Hepatocyte (in vitro differentiated cells): ENCODE results near the gene TNS3. TPM values are rescaled to one million over a fixed set of nuclear protein-coding genes. Genes with fewer than 3 reads are reported as not detected.

ENCODE experiments used
- DNase-seq: peaks from one replicate; pipeline ENCODE4 v3.0.0-alpha.2; 2016; ENCODE audit warnings: low spot score
- H2AFZ ChIP-seq: fragments of 200-600 bp; sonication (generic); 2 replicates; pipeline ENCODE4 v1.6.0; 2016; ENCODE audit warnings: antibody characterized with exemption, mild to moderate bottlenecking
- H3K27ac ChIP-seq: fragments of 200-600 bp; sonication (generic); 2 replicates; pipeline ENCODE4 v1.5.1; 2016; ENCODE audit warnings: mild to moderate bottlenecking
- H3K27me3 ChIP-seq: fragments of 200-600 bp; sonication (generic); 2 replicates; pipeline ENCODE4 v1.6.1; 2016
- H3K36me3 ChIP-seq: fragments of 200-600 bp; sonication (generic); replicated peaks from 2 replicates; pipeline ENCODE4 v1.5.1; 2016; ENCODE audit warnings: low read depth; ENCODE audit not compliant: insufficient read depth
- H3K4me1 ChIP-seq: fragments of 200-600 bp; sonication (generic); 2 replicates; pipeline ENCODE4 v1.5.1; 2016; ENCODE audit warnings: mild to moderate bottlenecking, moderate library complexity; ENCODE audit not compliant: insufficient read depth
- H3K4me2 ChIP-seq: fragments of 200-600 bp; sonication (generic); 2 replicates; pipeline ENCODE4 v1.6.0; 2016
- H3K4me3 ChIP-seq: fragments of 200-600 bp; sonication (generic); 2 replicates; pipeline ENCODE4 v1.5.1; 2016; ENCODE audit warnings: mild to moderate bottlenecking
- H3K79me2 ChIP-seq: fragments of 200-600 bp; sonication (generic); 2 replicates; pipeline ENCODE4 v1.6.0; 2017; ENCODE audit warnings: mild to moderate bottlenecking
- H3K9me2 ChIP-seq: fragments of 200-600 bp; sonication (generic); replicated peaks from 2 replicates; pipeline ENCODE4 v1.6.0; 2017; ENCODE audit warnings: mild to moderate bottlenecking; ENCODE audit not compliant: insufficient read depth
- H3K9me3 ChIP-seq: fragments of 200-600 bp; sonication (generic); 2 replicates; pipeline ENCODE4 v1.5.1; 2016; ENCODE audit warnings: low read depth, mild to moderate bottlenecking
- H4K20me1 ChIP-seq: fragments of 200-600 bp; sonication (generic); 2 replicates; pipeline ENCODE4 v1.6.0; 2016; ENCODE audit warnings: mild to moderate bottlenecking; ENCODE audit not compliant: insufficient read depth, poor library complexity, severe bottlenecking
- EZH2 ChIP-seq: fragments of 200-600 bp; sonication (generic); IDR thresholded peaks from 2 replicates; pipeline ENCODE4 v1.6.1; 2016; ENCODE audit warnings: antibody characterized with exemption, mild to moderate bottlenecking, borderline replicate concordance
- EZH2phosphoT487 ChIP-seq: fragments of 200-600 bp; sonication (generic); IDR thresholded peaks from one replicate; pipeline ENCODE4 v1.6.1; 2018; ENCODE audit warnings: antibody characterized with exemption, mild to moderate bottlenecking, low read depth, moderate library complexity; ENCODE audit not compliant: unreplicated experiment, severe bottlenecking
- WGBS: methylation state at CpG from one replicate; pipeline ENCODE4 v1.1.6; 2016; ENCODE audit warnings: low lambda C conversion rate; ENCODE audit errors: missing lambda C conversion rate; 5-methylcytosine and 5-hydroxymethylcytosine counted together
- polyA plus RNA-seq: library from polyadenylated mRNA; unstranded; fragments of >200 nt; fragmentation: Nextera tagmentation; extraction: Ambion mirVana; gene quantifications from 2 replicates; pipeline ENCODE4 v1.2.1, GENCODE V29; 2016
- total RNA-seq: library from RNA; depleted of rRNA; stranded (reverse); fragments of >200 nt; gene quantifications from 2 replicates; pipeline ENCODE4 v1.2.3, GENCODE V29; 2014
- TF ChIP-seq, protein P1 (sequence below): fragments of 200-600 bp; sonication (generic); IDR thresholded peaks from 2 replicates; pipeline ENCODE4 v1.5.1; 2016; ENCODE audit warnings: antibody characterized with exemption, mild to moderate bottlenecking; ENCODE audit not compliant: poor library complexity

TNS3 gene
- total and polyA plus RNA-seq, 2 experiments from 2014 or later, result 30.0 to 73.3 TPM

DNA sequence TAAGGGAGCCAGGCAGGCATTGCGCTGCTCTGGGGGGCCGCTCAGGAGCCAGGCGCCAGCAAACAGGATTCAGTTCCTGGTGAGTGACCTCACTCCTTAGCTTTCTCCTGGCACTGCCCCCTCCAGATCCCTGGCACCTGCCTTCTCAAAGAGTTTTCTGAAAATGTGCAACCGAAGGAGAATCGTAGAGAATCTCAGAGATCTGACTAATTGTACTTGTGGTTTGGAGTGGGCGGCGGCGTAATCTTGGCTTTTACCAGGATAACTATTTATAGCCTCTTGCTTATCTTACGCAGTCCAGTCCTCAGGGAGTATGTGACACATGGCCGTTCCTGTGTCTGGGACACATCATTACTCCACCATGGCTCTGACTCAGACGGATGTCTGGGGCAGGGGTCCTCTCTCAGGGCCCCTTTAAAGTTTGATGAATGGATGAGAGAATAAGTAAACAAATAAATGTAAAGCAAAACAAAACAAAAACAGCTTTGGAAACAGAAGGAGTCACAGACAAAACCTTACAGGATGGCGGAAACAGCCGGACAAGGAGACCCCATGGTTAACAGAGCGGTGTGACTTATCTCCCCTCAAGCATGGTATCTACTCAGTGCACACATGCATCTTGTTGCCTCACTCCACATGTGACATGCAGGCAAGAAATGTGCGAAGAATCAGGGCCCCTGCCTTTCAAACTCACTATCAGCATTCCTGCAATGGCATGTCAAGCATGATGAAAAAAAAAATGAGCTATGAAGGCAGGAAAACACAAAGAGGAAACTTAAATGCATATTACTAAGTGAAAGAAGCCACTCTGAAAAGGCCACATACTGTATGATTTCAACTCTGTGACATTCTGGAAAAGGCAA lies 99.7 kb downstream of the TNS3 start:
- H3K9me2 ChIP-seq, result no peaks in the 10 kb centered on the region
- H3K36me3 ChIP-seq, result no peaks in the 10 kb centered on the region
- TF ChIP-seq EZH2 (no peak), EZH2phosphoT487 (no peak)
- TF ChIP-seq, protein P1, sequence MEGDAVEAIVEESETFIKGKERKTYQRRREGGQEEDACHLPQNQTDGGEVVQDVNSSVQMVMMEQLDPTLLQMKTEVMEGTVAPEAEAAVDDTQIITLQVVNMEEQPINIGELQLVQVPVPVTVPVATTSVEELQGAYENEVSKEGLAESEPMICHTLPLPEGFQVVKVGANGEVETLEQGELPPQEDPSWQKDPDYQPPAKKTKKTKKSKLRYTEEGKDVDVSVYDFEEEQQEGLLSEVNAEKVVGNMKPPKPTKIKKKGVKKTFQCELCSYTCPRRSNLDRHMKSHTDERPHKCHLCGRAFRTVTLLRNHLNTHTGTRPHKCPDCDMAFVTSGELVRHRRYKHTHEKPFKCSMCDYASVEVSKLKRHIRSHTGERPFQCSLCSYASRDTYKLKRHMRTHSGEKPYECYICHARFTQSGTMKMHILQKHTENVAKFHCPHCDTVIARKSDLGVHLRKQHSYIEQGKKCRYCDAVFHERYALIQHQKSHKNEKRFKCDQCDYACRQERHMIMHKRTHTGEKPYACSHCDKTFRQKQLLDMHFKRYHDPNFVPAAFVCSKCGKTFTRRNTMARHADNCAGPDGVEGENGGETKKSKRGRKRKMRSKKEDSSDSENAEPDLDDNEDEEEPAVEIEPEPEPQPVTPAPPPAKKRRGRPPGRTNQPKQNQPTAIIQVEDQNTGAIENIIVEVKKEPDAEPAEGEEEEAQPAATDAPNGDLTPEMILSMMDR, result no peak
- H3K27me3 ChIP-seq, result no peaks in the 10 kb centered on the region
- H2AFZ ChIP-seq, result no peak overlapping the region
- peak overlapping the region; percentile 29 for H3K4me2 ChIP-seq
- peak; percentile 78 for DNase-seq
- H4K20me1 ChIP-seq, result no peaks in the 10 kb centered on the region
- 32% methylated on average over 15 of the region's 15 CpGs for WGBS
- no peaks in the 10 kb centered on the region for H3K9me3 ChIP-seq
- H3K79me2 ChIP-seq, result peaks cover 94% of the 10 kb centered on the region
- H3K4me3 ChIP-seq, result no peak overlapping the region
- peak overlapping the region; percentile 93 for H3K27ac ChIP-seq
- H3K4me1 ChIP-seq, result peaks cover 84% of the 10 kb centered on the region

DNA sequence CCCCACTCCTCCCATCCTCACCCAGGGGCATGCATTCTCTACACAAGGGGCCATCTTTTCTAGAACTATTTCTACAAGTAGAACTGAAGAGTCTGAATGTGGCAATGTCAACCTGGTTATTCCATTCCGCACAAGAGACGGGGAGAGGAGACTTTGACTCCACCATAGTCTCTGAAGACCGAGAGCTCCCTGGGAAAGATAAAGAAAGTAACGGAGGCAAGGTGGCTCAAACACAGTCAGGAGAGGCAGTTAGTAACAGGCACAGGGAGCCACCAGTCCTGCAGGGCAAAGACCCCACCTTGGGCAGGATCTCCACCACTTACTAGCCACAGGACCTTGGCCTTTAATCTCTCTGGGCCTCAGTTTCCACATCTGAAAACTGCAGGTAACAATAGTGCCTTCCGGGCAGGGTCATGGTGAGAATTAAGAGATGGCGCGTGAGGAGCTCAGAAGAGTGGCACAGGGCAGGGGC lies 100.3 kb downstream of the TNS3 start:
- H3K79me2 ChIP-seq, result peaks cover 94% of the 10 kb centered on the region
- WGBS, result 84% methylated on average over 7 of the region's 7 CpGs
- H3K9me3 ChIP-seq, result no peaks in the 10 kb centered on the region
- H3K36me3 ChIP-seq, result no peaks in the 10 kb centered on the region
- no peaks in the 10 kb centered on the region for H3K9me2 ChIP-seq
- H3K4me2 ChIP-seq, result peak overlapping the region; percentile 29
- no peaks in the 10 kb centered on the region for H3K27me3 ChIP-seq
- H3K27ac ChIP-seq, result peak overlapping the region; percentile 93
- no peak overlapping the region for H3K4me3 ChIP-seq
- DNase-seq, result no peak
- H2AFZ ChIP-seq, result no peak overlapping the region
- TF ChIP-seq, protein P1, result no peak
- TF ChIP-seq EZH2 (no peak), EZH2phosphoT487 (no peak)
- no peaks in the 10 kb centered on the region for H4K20me1 ChIP-seq
- peaks cover 80% of the 10 kb centered on the region for H3K4me1 ChIP-seq

DNA sequence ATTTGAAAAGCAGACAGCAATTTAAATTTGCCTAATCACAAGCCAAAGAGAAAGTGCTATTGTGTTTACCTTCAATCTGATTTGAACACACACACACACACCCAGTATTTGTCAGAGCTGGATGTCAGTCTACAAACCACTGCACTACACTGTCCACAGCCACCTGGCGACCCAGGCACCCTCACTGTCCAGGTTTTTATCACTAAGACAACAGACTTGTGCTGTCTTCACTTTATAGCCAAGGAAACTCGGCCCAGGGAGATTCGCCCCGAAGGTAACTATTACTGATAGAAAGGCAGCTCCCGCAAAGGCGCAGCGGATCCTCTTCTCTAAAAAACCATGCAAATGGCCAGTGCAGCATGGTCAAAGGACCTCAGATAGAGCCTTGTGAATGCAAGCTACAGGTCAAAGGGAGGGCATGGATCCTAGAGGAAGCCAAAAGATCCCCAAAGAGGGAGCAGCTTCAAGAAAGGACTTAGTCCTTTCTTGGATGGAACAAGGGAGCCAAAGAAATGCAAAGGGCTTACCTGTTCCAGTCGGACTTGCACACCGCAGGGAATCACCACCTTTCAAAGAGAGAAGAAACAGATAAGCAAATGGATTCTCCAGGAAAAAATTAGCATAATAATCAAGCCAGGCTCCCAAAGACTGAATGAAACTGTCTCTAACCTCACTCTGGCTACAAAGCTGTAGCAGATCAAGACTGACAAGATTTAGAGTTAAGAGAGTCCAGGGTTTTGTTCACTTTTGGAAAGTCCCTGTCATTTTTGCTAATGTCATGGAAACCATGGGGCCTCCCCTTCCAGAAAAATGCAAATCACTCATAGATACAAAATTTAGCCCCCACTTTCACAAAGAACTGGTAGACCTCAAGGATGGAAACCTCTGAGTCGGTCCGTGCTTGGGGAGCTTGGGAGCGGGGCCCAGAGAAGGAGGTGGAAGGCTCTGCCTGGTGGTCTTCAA lies 101.1 kb downstream of the TNS3 start:
- 68% methylated on average over 12 of the region's 12 CpGs for WGBS
- no peaks in the 10 kb centered on the region for H3K9me2 ChIP-seq
- H3K4me1 ChIP-seq, result peaks cover 78% of the 10 kb centered on the region
- no peak overlapping the region for H2AFZ ChIP-seq
- TF ChIP-seq, protein P1, result no peak
- TF ChIP-seq EZH2 (no peak), EZH2phosphoT487 (no peak)
- no peaks in the 10 kb centered on the region for H3K9me3 ChIP-seq
- H3K27me3 ChIP-seq, result no peaks in the 10 kb centered on the region
- no peak for DNase-seq
- H3K27ac ChIP-seq, result peak overlapping the region; percentile 93
- no peaks in the 10 kb centered on the region for H3K36me3 ChIP-seq
- no peak overlapping the region for H3K4me3 ChIP-seq
- H3K4me2 ChIP-seq, result peak overlapping the region; percentile 29
- no peaks in the 10 kb centered on the region for H4K20me1 ChIP-seq
- H3K79me2 ChIP-seq, result peaks cover 94% of the 10 kb centered on the region
